Heart left ventricle (tissue), 13 donors: ENCODE results near the gene MCIDAS.

Source experiments
- CTCF ChIP-seq, 12 donors: fragments of 200-600 bp; sonication (generic) in 4 of 12; IDR thresholded peaks; one replicate each; pipeline versions ENCODE4 v1.5.0 to v1.8.0; 2018 to 2022; ENCODE audit warnings: antibody characterized with exemption in 12 of 12, mild to moderate bottlenecking in 5 of 12
- POLR2A ChIP-seq, 2 donors: fragments of 450-650 bp; IDR thresholded peaks; one replicate each; pipeline ENCODE4 v1.6.1; 2017; ENCODE audit warnings: antibody characterized with exemption in 2 of 2, mild to moderate bottlenecking in 2 of 2, moderate library complexity in 2 of 2
- donor health status: ischemic (EF 13 %, LVEDD 7.1; RV severe dilation, severe dysfunction).
- donor health status: DM: no; HTN: yes; CAD: no.
- donor health status: DM: no; HTN: no; CAD: no.
- donor health status: ischemic (EF 25% LVEDD 6.9; RV normal size, moderate dysfunction).
- donor health status: ischemic (EF 25% LVEDD 5.7; RV mildly dilated, moderate dysfunction).
- donor health status: ischemic (EF 35%, LVEDD 5.7; RV mildly dilated, moderate dysfunction).
- donor health status: nonischemic (EF 11% LVEDD 7.7; RV severe dilation, severe dysfunction).
- donor health status: DM: yes; HTN: yes; CAD: no.
- donor health status: PGD.
- donor health status: ischemic (EF 29% LVEDD 5.4; RV normal size, mild dysfunction).
- donor health status: nonischemic (EF 23%, LVEDD 6.1; RV moderate dilation, normal function).

DNA sequence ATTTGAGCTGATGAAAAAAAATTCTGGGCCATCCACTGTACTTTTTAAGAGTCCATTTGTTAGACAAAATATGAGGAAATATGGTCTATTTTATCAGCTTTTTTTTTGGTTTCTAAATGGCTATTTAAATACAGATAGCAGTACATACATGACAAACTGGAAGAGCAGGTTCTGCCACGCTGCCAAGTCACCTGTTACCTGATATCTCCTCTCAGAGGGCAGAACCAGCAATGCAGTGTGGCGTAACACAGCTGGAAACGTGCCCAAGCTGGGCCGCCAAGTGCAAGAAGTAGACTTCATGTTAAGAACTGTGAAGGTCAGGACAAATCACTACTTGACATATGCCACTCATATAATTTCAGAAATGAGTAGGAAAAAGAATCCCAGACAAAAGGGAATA lies 8.1 kb downstream of the MCIDAS start:
- TF ChIP-seq POLR2A (IDR thresholded peaks at IDR 0.05) (no peak), CTCF (IDR thresholded peaks at IDR 0.05) (no peak)
